HL-60 (cell line): Measurements from ENCODE around the gene CDC25C.

Experiments used
- SPI1 ChIP-seq: IDR thresholded peaks from 2 replicates; pipeline ENCODE4 v1.6.1; 2012; ENCODE audit warnings: low read depth, mild to moderate bottlenecking, borderline replicate concordance
- TF ChIP-seq, protein P1 (sequence below): IDR thresholded peaks from one replicate; pipeline ENCODE4 v1.5.1; 2011; ENCODE audit warnings: low read length, control low read depth, inconsistent platforms; ENCODE audit not compliant: insufficient read depth

DNA sequence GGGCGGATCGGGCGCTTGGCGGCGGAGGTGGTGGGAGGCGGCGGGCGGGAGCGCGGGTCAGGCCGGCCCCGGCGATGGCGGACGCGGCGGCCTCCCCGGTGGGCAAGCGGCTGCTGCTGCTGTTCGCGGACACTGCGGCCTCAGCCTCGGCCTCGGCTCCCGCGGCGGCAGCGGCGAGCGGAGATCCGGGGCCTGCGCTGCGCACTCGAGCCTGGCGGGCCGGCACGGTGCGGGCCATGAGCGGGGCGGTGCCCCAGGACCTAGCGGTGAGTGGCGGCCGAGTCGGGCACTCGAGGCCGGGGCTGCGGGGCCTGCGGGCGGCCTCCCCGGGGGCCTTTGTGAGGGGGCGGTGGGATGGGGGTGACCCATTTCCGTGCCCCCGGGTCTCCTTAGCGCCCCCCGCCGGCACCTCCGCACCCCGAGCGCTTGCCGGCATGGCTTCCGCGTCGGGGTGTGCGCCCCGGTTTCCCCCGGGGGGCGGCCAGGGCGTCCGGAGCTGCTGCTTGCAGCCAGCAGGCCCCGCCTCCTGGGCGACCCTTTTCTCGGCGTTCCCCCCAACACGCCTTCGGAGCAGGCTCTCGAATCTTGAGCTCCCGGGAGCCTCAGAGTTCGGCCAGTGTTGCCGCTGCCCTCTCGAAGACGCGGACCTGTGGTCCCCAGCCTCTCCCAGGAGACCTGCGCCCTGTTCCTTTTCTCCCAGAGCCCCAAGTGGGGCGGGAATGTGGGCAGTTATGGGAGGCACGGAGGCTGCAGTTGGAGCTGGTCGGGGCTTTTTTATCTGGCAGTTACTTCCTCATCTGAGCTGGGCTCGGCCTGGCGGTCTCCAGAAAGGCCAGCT lies 21.3 kb upstream of the CDC25C start:
- TF ChIP-seq, protein P1, sequence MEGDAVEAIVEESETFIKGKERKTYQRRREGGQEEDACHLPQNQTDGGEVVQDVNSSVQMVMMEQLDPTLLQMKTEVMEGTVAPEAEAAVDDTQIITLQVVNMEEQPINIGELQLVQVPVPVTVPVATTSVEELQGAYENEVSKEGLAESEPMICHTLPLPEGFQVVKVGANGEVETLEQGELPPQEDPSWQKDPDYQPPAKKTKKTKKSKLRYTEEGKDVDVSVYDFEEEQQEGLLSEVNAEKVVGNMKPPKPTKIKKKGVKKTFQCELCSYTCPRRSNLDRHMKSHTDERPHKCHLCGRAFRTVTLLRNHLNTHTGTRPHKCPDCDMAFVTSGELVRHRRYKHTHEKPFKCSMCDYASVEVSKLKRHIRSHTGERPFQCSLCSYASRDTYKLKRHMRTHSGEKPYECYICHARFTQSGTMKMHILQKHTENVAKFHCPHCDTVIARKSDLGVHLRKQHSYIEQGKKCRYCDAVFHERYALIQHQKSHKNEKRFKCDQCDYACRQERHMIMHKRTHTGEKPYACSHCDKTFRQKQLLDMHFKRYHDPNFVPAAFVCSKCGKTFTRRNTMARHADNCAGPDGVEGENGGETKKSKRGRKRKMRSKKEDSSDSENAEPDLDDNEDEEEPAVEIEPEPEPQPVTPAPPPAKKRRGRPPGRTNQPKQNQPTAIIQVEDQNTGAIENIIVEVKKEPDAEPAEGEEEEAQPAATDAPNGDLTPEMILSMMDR, result no peak
- TF ChIP-seq SPI1, result no peak
